ENCODE results near the gene CDKN2C. TPM values are rescaled to one million over a fixed set of nuclear protein-coding genes. Genes with fewer than 3 reads are reported as not detected.

The CDKN2C gene
- total and polyA plus RNA-seq, 2 donors (not counting 3 experiments of a cell fraction or from before 2014, with no cell fraction given): 12.8 to 19.8 TPM

- no TSS peak for BruUV-seq (replicated peaks)
- Histone ChIP-seq H3K9me1 (replicated peaks; ENCODE audit: control insufficient read depth, extremely low read depth, insufficient read depth, low read length) (no peaks in the 10 kb centered on the region), H3K4me3 (replicated peaks in 1 of 3; ENCODE audit: insufficient read depth in 1 of 3, low read depth in 1 of 3, low read length in 3 of 3) (no peak overlapping the region), H3K79me2 (ENCODE audit: control insufficient read depth, insufficient read depth, low read length) (no peaks in the 10 kb centered on the region), H3K27me3 (ENCODE audit: control insufficient read depth in 2 of 2, insufficient read depth in 2 of 2, low read length in 2 of 2) (no peaks in the 10 kb centered on the region), H3K36me3 (ENCODE audit: control insufficient read depth in 2 of 2, extremely low read depth in 1 of 2, insufficient read depth in 2 of 2, low read length in 2 of 2) (no peaks in the 10 kb centered on the region), H3K27ac (ENCODE audit: insufficient read depth, low read depth, low read length) (no peak overlapping the region), H3K4me2 (ENCODE audit: insufficient read depth, low read length) (no peak overlapping the region), H4K20me1 (replicated peaks; ENCODE audit: control insufficient read depth, extremely low read depth, insufficient read depth, low read length) (no peaks in the 10 kb centered on the region), H3K9me3 (replicated peaks; ENCODE audit: control insufficient read depth, insufficient read depth, low read length) (no peaks in the 10 kb centered on the region), H3K9ac (replicated peaks; ENCODE audit: extremely low read depth, insufficient read depth, low read length) (no peak overlapping the region), H3K4me1 (ENCODE audit: control insufficient read depth, extremely low read depth, insufficient read depth, low read length) (peaks cover 13% of the 10 kb centered on the region), H2AFZ (ENCODE audit: low read depth, low read length) (no peak overlapping the region)
- dilution Hi-C loops (cut with MboI; ENCODE audit: extremely low pct_ligation_motif_present, low sequenced_read_pairs) (no loop called here), intact Hi-C loops (cut with micrococcal nuclease) (loop anchor here (5.0 kb wide), 1 partner anchor 553 kb away; no protein-coding TSS in a partner anchor)
- DNase-seq (ENCODE audit: low read depth, low spot score): no peak
- no peak for TF ChIP-seq GATA2 (IDR thresholded peaks at IDR 0.05; ENCODE audit: insufficient read depth, insufficient read length, low read depth, low read length)
- no peak for TF ChIP-seq FOS (IDR thresholded peaks at IDR 0.05; ENCODE audit: borderline replicate concordance, insufficient read depth, low read length)
- TF ChIP-seq JUN (IDR thresholded peaks at IDR 0.05; ENCODE audit: borderline replicate concordance, insufficient read depth, insufficient read length, low read depth): no peak
- TF ChIP-seq EZH2 (IDR thresholded peaks at IDR 0.05; ENCODE audit: borderline replicate concordance, low read depth, low read length, severe bottlenecking): no peak
- TF ChIP-seq MYC (IDR thresholded peaks at IDR 0.05; ENCODE audit: low read depth, low read length): no peak
- no peak for TF ChIP-seq POLR2A (IDR thresholded peaks at IDR 0.05; ENCODE audit: low read depth, low read length)
- no peak for TF ChIP-seq POLR2AphosphoS5 (IDR thresholded peaks at IDR 0.05; ENCODE audit: insufficient read depth, low read depth, low read length)
- no peak for TF ChIP-seq CTCF (IDR thresholded peaks at IDR 0.05; ENCODE audit: extremely low read depth in 1 of 2, insufficient read depth in 1 of 2, low read depth in 1 of 2, low read length in 2 of 2)
- no peak for TF ChIP-seq MAX (IDR thresholded peaks at IDR 0.05; ENCODE audit: insufficient read depth, insufficient read length)
- FAIRE-seq: no peak
- ChIA-PET CTCF (interaction anchor here (1.1 to 3.7 kb wide), 2 partner anchors 11 to 51 kb away, joined by 8 to 26 read pairs; partner anchors contain the start of gene CDKN2C), POLR2A (no interaction called here)
Observed at GRCh38 chr1:50979937-50980336, 9.9 kb downstream of the CDKN2C start.
